8988T (cell line): Measurements from ENCODE around the gene PXN.
"Not testable (repeated sequence)": the region's sequence is repeated elsewhere in the genome, so short reads cannot be mapped to it uniquely, and the experiment has no call there.

Experiments used
- DNase-seq: peaks from one replicate; pipeline ENCODE4 v3.0.0; 2011

The PXN gene

DNA sequence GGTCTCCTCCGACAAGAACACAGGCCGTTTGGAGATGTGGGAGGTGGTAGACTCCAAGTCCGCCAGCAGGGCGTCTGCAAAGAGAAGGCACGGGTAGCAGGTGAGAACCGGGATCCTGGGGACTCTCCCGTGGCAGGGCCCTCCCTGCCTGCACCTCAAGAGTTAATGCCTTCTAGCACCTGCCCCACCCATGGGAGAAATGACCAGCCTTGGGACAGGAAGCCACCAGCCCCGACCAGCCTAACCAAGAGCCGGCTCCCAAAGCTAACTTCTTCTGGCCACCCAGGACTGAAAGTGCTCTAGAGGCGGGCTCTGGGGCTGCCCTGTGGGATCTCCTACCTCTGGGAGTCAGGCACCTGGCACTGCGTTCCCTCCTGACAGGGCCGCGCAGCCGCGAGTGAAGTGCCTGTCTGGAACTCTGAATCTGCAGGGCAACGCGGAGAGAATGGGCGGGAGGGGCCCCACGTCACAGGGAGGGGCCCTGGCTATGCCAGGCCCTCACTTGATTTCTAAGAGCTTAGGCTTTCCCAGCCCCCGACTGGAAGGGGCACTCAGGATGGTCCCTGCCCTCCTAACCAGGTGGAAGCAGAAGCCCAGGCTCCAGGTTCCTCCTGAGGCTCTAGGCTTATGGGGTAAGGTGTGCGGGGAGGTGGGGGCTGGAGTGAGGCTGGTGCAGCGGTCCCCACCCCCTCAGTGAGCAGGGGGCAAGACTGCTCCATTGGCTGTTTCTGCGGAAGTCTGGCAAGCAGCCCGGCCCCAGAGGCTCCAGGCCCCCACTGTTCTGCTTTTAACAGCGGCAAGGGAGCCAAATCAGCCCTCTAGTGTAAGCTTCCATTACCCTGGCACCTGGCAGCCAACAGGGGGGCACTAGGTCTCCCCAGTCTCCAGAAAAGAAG, 41.0 kb downstream of the PXN start:
- no peak for DNase-seq

DNA sequence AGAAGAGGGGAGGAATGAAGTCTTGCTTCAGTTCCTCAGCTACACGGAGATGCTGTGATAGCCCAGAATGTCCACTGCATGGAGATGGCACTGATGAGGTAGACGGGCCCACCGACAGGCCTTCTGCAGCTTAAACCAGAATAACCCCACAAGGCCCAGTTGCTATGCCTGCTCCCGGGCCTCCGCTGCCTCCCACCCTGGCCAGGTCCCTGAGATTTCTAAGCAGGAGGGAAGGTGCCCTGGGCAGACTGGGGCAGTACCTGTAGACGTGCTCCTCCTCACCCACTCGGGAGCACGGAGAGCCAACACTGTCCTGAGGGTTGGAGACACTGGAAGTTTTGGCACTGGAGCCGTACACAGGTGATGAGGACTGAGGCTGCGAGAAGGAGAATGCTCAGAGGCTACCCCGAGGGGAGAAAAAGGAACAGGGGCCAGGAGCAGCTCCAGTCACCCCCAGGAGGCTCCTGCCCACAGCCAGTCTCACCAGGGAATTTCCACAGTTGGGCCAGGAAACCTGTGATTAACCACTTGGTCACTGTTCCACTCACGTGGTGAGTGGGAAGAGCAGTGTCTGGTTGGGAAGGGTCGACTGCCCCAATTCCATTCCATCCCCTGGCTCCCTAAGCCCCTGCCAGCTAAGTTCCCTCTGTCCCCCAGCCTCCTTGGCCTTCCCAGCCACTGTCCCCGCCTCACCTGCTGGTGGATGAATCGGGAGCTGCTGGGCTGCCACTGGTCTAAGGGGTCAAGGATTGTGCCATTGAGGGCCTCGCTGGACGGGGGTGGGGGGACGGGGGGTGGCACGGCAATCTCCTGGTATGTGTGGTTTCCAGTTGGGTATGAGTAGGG, 41.8 kb downstream of the PXN start:
- no peak for DNase-seq

DNA sequence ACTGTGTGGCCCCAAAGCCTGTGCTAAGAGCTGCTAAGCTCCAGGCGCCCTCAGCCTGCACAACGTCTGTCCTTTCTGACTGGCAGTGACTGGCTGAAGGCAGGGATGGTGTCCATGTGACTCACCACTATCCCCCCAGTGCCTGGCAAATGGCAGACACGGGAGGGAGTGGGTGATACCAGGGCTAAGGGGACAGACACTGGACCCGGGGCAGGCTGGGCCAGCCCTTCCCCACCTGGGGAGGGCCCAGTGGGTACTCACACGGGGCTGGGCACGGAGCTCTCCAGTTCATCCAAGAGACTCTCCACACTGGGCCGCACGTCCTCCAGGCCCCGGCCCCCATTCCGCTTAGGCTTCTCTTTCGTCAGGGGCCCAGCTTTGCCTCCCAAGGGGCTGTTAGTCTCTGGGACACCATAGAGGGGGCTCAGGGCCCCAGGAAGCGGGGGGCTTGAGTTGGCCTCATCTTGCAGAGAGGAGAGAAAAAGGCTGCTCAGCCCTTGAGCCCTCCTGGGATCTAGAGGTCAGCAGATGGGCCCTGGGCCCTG, 43.2 kb downstream of the PXN start:
- no peak for DNase-seq

DNA sequence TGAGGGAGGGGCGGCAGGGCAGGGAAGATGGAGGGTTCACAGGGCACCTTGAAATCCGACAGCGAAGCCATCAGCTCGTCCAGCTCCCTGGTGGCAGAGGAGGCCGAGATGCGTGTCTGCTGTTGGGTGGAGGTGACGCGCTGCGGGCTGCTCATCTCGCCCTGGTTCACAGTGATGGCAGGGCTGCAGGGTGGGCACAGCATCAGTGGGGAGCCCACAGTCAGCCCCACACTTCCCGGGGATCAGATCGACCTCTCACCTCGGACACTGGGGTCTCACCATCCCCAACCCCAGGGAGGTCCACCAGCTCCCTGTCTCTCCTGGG, 44.0 kb downstream of the PXN start:
- no peak for DNase-seq

DNA sequence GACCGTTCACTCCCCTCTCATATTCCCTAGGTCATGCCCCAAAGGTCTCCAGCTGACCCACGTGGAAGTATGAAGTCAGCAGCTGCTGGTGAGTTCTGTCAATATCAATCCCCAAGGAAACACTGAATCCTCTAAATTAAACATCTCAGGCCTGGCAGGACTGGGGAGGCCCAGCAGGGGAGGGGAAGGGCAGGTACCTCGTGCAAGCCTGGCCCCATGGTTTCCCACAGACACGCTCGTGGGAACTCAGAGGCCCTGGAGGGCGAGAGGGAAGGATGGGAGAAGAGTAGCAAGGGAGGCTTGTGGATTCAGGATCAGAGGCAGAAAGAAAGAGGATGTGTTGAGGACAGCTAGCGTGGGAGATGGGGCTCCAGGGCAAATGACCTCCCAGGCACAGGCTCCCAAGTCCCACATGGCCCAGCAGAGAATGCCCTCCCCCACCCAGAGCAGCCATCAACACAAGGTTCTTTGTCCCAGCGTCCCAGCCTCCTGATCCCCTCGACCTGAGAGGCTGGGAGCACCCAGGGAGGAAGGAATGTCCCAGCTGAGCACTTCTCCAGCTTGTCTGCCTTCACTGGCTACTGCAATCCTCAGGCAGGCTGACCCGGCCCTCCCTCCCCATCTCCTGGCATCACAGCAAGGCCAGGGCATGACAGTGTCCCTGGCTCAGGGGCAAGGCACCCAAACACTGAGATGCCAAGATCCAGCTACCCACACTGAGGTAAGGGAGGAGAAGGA, 44.5 kb downstream of the PXN start:
- DNase-seq, result no peak

- DNase-seq, result no peak
Measured at GRCh38 chr12:120218680-120219606, 46.6 kb downstream of the PXN start.

DNA sequence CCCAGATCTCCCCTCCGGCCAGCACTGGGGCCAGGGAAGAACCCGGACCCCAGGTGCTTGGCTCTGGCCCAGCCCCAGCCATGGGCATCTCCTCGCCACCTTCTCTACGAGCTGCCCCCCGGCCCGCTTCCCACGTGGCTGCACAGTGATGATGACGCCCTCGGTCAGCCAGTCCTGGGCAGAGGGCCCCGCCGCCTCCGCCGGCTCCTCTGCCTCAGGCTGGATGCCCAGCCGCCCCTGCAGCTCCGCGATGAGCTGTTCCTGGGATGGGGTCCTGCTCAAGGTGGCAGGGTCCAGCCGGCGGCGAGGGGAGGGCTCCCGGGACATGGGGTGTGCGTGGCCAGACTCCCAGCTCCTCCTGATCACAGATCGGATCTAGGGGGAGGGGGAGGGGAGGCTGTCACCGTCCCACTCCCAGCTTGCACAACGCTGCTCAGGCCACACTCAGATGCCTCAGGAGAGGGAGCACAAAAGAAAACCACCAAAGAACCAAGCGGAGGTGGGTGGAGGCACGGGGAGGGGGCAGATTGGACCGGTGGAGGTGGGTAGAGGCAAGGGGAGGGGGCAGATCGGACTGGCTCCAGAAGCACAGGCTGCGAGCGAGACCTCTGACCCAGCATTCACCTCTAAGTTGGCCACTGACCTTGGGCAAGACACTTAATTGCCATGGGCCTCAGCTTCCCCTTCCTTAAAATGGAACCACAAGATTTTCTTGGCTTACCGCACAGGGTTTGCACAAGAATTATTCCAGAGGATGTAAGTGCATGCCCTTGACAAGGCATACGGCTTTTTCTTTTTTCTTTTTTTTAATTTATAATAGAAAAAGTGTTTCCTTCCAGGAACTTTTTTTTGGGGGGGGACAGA, 48.6 kb downstream of the PXN start:
- no peak for DNase-seq

DNA sequence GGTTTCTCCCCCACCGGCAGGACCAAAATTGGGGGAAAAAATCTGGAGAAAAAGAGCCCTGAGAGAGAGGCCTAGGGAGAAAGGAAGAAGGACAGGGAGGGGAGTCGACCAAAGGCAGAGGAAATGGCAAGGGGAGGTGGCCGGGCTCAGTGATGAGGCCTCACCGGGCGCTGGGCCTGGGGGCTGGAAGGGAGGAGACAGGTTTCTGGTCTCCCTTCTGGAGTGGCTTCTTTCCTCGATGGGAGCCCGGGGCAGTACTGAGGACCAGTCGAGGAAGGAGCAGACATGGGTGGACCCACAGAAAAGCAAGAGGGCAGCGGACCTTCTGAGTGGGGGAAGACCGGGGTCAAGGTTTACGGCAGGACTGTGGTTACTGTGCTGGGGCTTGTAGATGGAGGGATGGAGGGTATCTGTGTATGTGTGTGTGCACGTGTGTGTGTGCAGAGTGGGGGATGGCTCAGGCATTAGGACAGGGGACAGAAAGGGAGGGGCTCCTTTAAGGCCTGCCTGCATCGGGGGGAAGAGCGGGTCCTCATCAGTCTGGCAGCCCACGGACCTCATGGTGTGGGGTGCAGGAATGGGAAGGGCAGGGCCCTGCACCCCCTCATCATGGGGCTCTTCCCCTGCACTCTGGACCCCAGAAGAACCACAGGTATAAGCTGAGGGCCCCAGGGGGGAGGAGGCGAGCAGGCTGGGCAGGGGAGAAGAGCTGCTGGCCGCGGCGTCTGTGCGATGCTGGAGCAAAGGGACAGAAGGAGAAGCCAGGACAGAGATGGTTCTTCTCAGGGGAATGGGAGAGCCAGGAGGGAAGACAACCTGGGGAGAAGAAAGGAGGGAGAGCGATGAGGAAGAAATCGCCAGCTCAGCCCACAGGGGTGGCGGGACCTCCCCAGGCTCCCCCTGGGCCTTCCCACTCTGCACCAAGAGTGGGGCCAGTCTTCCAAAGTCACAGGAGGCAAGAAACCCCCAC, 49.5 kb downstream of the PXN start:
- DNase-seq, result no peak

GRCh38 chr12:120215357-120215735, 50.2 kb downstream of the PXN start:
- no peak for DNase-seq

GRCh38 chr12:120214626-120215356, 50.7 kb downstream of the PXN start:
- DNase-seq, result no peak

GRCh38 chr12:120213758-120214157, 51.8 kb downstream of the PXN start:
- no peak for DNase-seq

DNA sequence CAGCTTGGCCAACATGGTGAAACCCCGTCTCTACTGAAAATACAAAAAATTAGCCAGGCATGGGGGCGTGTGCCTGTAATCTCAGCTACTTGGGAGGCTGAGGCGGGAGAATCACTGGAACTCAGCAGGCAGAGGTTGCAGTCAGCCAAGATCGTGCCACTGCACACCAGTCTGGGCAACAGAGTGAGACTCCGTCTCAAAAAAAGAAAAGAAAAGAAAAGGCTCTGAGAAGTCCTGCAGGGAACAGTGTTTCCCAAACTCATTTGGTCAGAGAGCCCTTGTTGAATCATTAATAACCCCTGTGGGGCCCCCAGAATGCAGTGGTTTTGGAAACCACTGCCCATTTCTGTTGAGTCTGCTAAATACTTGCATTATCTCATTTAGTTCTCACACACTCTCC, 52.3 kb downstream of the PXN start:
- DNase-seq, result not testable (repeated sequence)

- no peak for DNase-seq
Measured at GRCh38 chr12:120212301-120212700, 53.2 kb downstream of the PXN start.

DNA sequence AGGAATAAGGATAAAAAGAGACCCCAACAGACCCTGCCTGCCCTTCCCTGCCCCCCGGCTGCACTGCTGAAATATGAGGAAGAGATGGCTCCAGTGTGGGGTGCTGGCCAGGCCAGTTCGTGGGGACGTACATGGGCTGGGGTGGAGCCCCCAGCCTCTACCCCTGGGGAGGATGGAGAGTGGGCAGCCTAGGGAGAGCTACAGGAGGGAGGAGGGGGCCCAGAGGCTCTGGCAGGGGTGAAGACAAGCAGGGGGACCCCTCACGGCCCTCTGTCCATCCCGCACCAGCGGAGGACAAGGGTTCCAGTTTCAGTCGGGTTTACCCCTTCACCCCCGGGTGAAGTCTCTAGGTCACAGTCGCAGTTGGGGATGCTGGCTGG, 53.6 kb downstream of the PXN start:
- no peak for DNase-seq

GRCh38 chr12:120211243-120211903, 54.2 kb downstream of the PXN start:
- DNase-seq, result no peak

- DNase-seq, result no peak
Measured at GRCh38 chr12:120209851-120210250, 55.7 kb downstream of the PXN start.

- DNase-seq, result no peak
Measured at GRCh38 chr12:120207227-120207626, 58.3 kb downstream of the PXN start.

DNA sequence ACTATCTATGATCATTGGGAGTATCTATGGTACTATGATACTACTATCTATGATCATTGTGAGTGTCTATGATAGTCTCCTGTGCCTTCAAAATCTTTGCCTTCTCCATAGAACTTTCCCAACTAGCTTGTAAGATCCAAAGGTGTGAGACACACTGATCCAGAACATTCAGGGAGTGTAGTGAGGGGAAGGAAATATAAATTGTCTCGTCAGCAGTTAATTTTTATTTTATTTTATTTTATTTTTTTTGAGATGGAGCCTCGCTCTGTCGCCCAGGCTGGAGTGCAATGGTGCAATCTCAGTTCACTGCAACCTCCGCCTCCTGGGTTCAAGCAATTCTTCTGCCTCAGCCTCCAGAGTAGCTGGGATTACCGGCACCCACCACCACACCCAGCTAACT, 58.7 kb downstream of the PXN start:
- DNase-seq, result not testable (repeated sequence)

- no peak for DNase-seq
Measured at GRCh38 chr12:120206228-120206627, 59.3 kb downstream of the PXN start.
